Measurements from ENCODE around the gene PRMT3. TPM values are rescaled to one million over a fixed set of nuclear protein-coding genes. Genes with fewer than 3 reads are reported as not detected.

The PRMT3 gene
- total and polyA plus RNA-seq, 2 experiments from 2014 or later: 9.8 to 11.7 TPM

DNA sequence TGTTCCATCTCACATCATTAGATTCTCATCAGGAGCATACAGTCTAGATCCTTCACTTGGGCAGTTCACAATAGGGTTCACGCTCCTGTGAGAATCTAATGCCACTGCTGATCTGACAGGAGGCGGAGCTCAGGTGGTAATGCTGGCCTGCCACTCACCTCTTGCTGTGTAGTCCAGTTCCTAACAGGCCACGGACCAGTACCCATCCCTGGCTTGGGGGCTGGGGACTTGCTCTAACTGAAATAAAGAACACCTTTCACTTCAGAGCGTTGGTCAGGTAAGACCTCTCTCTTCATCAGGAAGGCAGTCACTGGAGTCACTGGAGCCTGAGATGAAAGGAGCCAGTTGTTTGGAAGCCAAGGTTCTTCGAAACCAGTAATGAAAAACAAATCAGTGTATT is 41.7 kb downstream of the PRMT3 start:
- WGBS, 2 experiments (ENCODE audit: low coverage in 1 of 2, low lambda C conversion rate in 2 of 2, missing lambda C conversion rate in 2 of 2): 97 to 99% methylated on average over 5 of the region's 5 CpGs
- in situ Hi-C loops (cut with MboI): no loop called here
- no peaks in the 10 kb centered on the region for H3K79me2 ChIP-seq (ENCODE audit: insufficient read depth)

DNA sequence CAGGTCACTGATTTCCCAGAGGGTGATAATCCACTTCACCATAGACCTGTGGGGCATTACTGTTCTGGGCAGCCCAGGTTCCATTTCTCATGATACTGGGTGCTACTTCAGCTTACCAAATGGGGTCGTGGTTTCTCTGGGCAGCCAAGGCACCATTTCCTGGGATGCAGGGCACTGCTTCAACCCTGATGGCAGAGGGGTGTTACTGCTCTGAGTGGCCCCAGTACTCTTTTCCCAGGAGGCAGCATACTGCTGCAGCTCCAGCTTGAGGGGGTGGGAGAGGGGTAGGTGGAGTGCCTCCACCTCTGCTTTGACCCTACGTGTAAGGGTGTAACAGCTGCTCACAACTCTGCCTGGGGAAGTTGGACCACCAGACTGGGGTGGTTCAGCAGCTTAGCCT is 51.1 kb downstream of the PRMT3 start:
- no peaks in the 10 kb centered on the region for H3K79me2 ChIP-seq (ENCODE audit: insufficient read depth)
- no peak overlapping the region for H3K27ac ChIP-seq
- H3F3A ChIP-seq (ENCODE audit: insufficient read depth): no peaks in the 10 kb centered on the region
- DNase-seq: no peak
- no peaks in the 10 kb centered on the region for H3K27me3 ChIP-seq (replicated peaks; ENCODE audit: insufficient read depth)
- 85 to 95% methylated on average over 2 of the region's 2 CpGs for WGBS, 2 experiments (ENCODE audit: low coverage in 1 of 2, low lambda C conversion rate in 2 of 2, missing lambda C conversion rate in 2 of 2)
- in situ Hi-C loops (cut with MboI): no loop called here
- no peak for TF ChIP-seq EZH2 (IDR thresholded peaks at IDR 0.05; ENCODE audit: insufficient read depth, poor library complexity, severe bottlenecking)
- no peak for TF ChIP-seq EZH2phosphoT487 (IDR thresholded peaks at IDR 0.05; ENCODE audit: insufficient read depth, low read depth)
- H3K9me2 ChIP-seq (ENCODE audit: insufficient read depth): no peaks in the 10 kb centered on the region
- H4K20me1 ChIP-seq (ENCODE audit: insufficient read depth): no peaks in the 10 kb centered on the region
- H3K4me1 ChIP-seq (ENCODE audit: insufficient read depth): no peaks in the 10 kb centered on the region
- no peak overlapping the region for H3K4me3 ChIP-seq
- H3K4me2 ChIP-seq (ENCODE audit: unreplicated experiment): no peak overlapping the region
- no peaks in the 10 kb centered on the region; the same call in 1 of the 2 replicates for H3K36me3 ChIP-seq (ENCODE audit: low read depth)
- H3K9ac ChIP-seq: no peak overlapping the region
- no peak overlapping the region for H2AFZ ChIP-seq
- no peaks in the 10 kb centered on the region for H3K9me3 ChIP-seq (ENCODE audit: low read depth)

More for the DNA sequence above, 41.7 kb downstream of the PRMT3 start:
- H3K4me2 ChIP-seq (ENCODE audit: unreplicated experiment): no peak overlapping the region
- H3K27me3 ChIP-seq (replicated peaks; ENCODE audit: insufficient read depth): no peaks in the 10 kb centered on the region
- 0 out of 2 replicates have a peak, but pooled peaks cover 5% of the 10 kb centered on the region for H3K36me3 ChIP-seq (ENCODE audit: low read depth)
- DNase-seq: no peak
- H3F3A ChIP-seq (ENCODE audit: insufficient read depth): no peaks in the 10 kb centered on the region
- H3K9me3 ChIP-seq (ENCODE audit: low read depth): no peaks in the 10 kb centered on the region
- no peak overlapping the region for H2AFZ ChIP-seq
- no peak overlapping the region for H3K9ac ChIP-seq
- no peaks in the 10 kb centered on the region for H3K4me1 ChIP-seq (ENCODE audit: insufficient read depth)
- H4K20me1 ChIP-seq (ENCODE audit: insufficient read depth): no peaks in the 10 kb centered on the region
- no peak overlapping the region for H3K4me3 ChIP-seq
- TF ChIP-seq EZH2 (IDR thresholded peaks at IDR 0.05; ENCODE audit: insufficient read depth, poor library complexity, severe bottlenecking) (no peak), EZH2phosphoT487 (IDR thresholded peaks at IDR 0.05; ENCODE audit: insufficient read depth, low read depth) (no peak)
- H3K27ac ChIP-seq: no peak overlapping the region
- no peaks in the 10 kb centered on the region for H3K9me2 ChIP-seq (ENCODE audit: insufficient read depth)

DNA sequence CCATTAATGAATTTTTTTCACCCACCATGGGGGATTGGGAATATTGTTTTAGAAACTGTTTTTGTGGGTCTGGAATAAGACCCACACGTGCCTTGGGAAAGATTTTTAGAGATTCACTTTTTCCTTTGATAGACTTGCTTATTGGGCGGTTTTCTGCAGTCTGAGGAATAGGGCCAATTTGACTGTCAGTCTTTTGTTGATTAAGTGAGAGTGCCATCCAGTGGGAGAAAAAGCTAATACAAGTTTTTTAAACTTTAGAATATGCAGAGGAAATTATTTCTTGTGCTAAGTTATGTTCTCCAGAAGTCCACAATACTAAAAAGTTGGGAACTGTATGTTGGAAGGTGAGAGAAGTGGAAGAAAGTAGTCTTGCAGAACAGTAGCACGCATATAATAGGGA is 56.1 kb downstream of the PRMT3 start:
- no peaks in the 10 kb centered on the region for H3K36me3 ChIP-seq (ENCODE audit: low read depth)
- no peak overlapping the region for H3K4me2 ChIP-seq (ENCODE audit: unreplicated experiment)
- TF ChIP-seq EZH2phosphoT487 (IDR thresholded peaks at IDR 0.05; ENCODE audit: insufficient read depth, low read depth) (no peak), EZH2 (IDR thresholded peaks at IDR 0.05; ENCODE audit: insufficient read depth, poor library complexity, severe bottlenecking) (no peak)
- no peak overlapping the region for H3K4me3 ChIP-seq
- no peaks in the 10 kb centered on the region for H3F3A ChIP-seq (ENCODE audit: insufficient read depth)
- no peaks in the 10 kb centered on the region for H3K4me1 ChIP-seq (ENCODE audit: insufficient read depth)
- no peaks in the 10 kb centered on the region for H3K9me2 ChIP-seq (ENCODE audit: insufficient read depth)
- WGBS, 2 experiments (ENCODE audit: low coverage in 1 of 2, low lambda C conversion rate in 2 of 2, missing lambda C conversion rate in 2 of 2): 53 to 54% methylated on average over 3 of the region's 3 CpGs
- no peaks in the 10 kb centered on the region for H4K20me1 ChIP-seq (ENCODE audit: insufficient read depth)
- peak; percentile 49 for DNase-seq
- in situ Hi-C loops (cut with MboI): no loop called here
- H3K27me3 ChIP-seq (replicated peaks; ENCODE audit: insufficient read depth): no peaks in the 10 kb centered on the region
- H3K27ac ChIP-seq: no peak overlapping the region
- H3K9me3 ChIP-seq (ENCODE audit: low read depth): no peaks in the 10 kb centered on the region
- no peaks in the 10 kb centered on the region for H3K79me2 ChIP-seq (ENCODE audit: insufficient read depth)
- no peak overlapping the region for H3K9ac ChIP-seq
- H2AFZ ChIP-seq: no peak overlapping the region

DNA sequence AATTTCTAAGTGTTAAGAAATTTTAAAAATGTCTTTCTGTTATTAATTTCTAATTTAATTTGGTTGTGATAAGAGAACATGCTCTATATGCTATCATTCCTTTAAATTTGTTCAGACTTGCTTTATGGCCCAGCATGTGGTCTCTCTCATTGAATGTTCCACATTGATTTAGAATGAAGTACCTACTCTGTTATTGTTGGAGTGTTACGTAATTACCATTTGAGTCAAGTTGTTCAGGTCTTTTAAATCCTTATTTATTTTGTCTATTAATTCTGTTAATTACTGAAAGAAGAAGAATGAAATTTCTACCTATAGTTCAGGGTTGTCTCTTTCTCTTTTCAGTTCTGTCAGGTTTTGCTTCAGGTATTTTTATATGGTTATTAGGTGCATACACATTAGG is 57.0 kb downstream of the PRMT3 start:
- no peak overlapping the region for H2AFZ ChIP-seq
- no peak overlapping the region for H3K27ac ChIP-seq
- H4K20me1 ChIP-seq (ENCODE audit: insufficient read depth): no peaks in the 10 kb centered on the region
- no peak overlapping the region for H3K4me2 ChIP-seq (ENCODE audit: unreplicated experiment)
- in situ Hi-C loops (cut with MboI): no loop called here
- TF ChIP-seq EZH2 (IDR thresholded peaks at IDR 0.05; ENCODE audit: insufficient read depth, poor library complexity, severe bottlenecking): no peak
- no peak for TF ChIP-seq EZH2phosphoT487 (IDR thresholded peaks at IDR 0.05; ENCODE audit: insufficient read depth, low read depth)
- no peak overlapping the region for H3K4me3 ChIP-seq
- H3K4me1 ChIP-seq (ENCODE audit: insufficient read depth): no peaks in the 10 kb centered on the region
- H3F3A ChIP-seq (ENCODE audit: insufficient read depth): no peaks in the 10 kb centered on the region
- WGBS, 2 experiments (ENCODE audit: low coverage in 1 of 2, low lambda C conversion rate in 2 of 2, missing lambda C conversion rate in 2 of 2): 98 to 100% methylated on average over 1 of the region's 1 CpG
- no peak for DNase-seq
- no peaks in the 10 kb centered on the region for H3K9me3 ChIP-seq (ENCODE audit: low read depth)
- H3K27me3 ChIP-seq (replicated peaks; ENCODE audit: insufficient read depth): no peaks in the 10 kb centered on the region
- H3K36me3 ChIP-seq (ENCODE audit: low read depth): no peaks in the 10 kb centered on the region
- H3K9ac ChIP-seq: no peak overlapping the region
- H3K9me2 ChIP-seq (ENCODE audit: insufficient read depth): no peaks in the 10 kb centered on the region
- no peaks in the 10 kb centered on the region for H3K79me2 ChIP-seq (ENCODE audit: insufficient read depth)

- H3K27me3 ChIP-seq (replicated peaks; ENCODE audit: insufficient read depth): no peaks in the 10 kb centered on the region
- H4K20me1 ChIP-seq (ENCODE audit: insufficient read depth): no peaks in the 10 kb centered on the region
- no peak overlapping the region for H3K4me2 ChIP-seq (ENCODE audit: unreplicated experiment)
- WGBS, 2 experiments (ENCODE audit: low coverage in 1 of 2, low lambda C conversion rate in 2 of 2, missing lambda C conversion rate in 2 of 2): 95 to 98% methylated on average over 4 of the region's 4 CpGs
- no peaks in the 10 kb centered on the region for H3F3A ChIP-seq (ENCODE audit: insufficient read depth)
- no peaks in the 10 kb centered on the region for H3K9me2 ChIP-seq (ENCODE audit: insufficient read depth)
- TF ChIP-seq EZH2 (IDR thresholded peaks at IDR 0.05; ENCODE audit: insufficient read depth, poor library complexity, severe bottlenecking) (no peak), EZH2phosphoT487 (IDR thresholded peaks at IDR 0.05; ENCODE audit: insufficient read depth, low read depth) (no peak)
- no peak overlapping the region for H3K27ac ChIP-seq
- in situ Hi-C loops (cut with MboI): no loop called here
- H2AFZ ChIP-seq: no peak overlapping the region
- H3K79me2 ChIP-seq (ENCODE audit: insufficient read depth): no peaks in the 10 kb centered on the region
- no peak overlapping the region for H3K9ac ChIP-seq
- no peak for DNase-seq
- H3K4me1 ChIP-seq (ENCODE audit: insufficient read depth): no peaks in the 10 kb centered on the region; the same call in 1 of the 2 replicates
- no peaks in the 10 kb centered on the region for H3K9me3 ChIP-seq (ENCODE audit: low read depth)
- no peak overlapping the region for H3K4me3 ChIP-seq
- H3K36me3 ChIP-seq (ENCODE audit: low read depth): no peaks in the 10 kb centered on the region
Measured at GRCh38 chr11:20448834-20449233, 61.3 kb downstream of the PRMT3 start.

Measured in GM23248 (cell line).